HepG2 (cell line): ENCODE results near the gene PCGF3. TPM values are rescaled to one million over a fixed set of nuclear protein-coding genes. Genes with fewer than 3 reads are reported as not detected.

ENCODE experiments used
- ATAC-seq: fragments of 200-7000 bp; cut with Tn5 transposase; 3 replicates; pipeline ENCODE4 v1.9.1; 2020; ENCODE audit warnings: mild to moderate bottlenecking, moderate library complexity
- BruUV-seq: library from RNA; stranded (reverse); fragments of 400-500 nt; replicated peaks from 2 replicates; lab custom pipeline; 2021; lab: Mats Ljungman, UMichigan
- CTCF ChIA-PET: fragments of 300-600 bp; formaldehyde crosslinking; extraction: SDS; loops from one replicate; lab custom pipeline; 2021; ENCODE audit warnings: low total read pairs, inconsistent platforms, low intra/inter-chr PET ratio; lab: Yijun Ruan, JAX
- POLR2A ChIA-PET: fragments of 350-600 bp; sonication (Branson Sonifier 250); formaldehyde crosslinking; loops from one replicate; lab custom pipeline; 2020; ENCODE audit warnings: antibody characterized with exemption, inconsistent platforms; lab: Yijun Ruan, JAX
- DNase-seq: peaks from one replicate; pipeline ENCODE4 v3.0.0-alpha.2; 2015; ENCODE audit warnings: low spot score
- FAIRE-seq: peaks from 3 replicates; lab custom pipeline; 2011; peaks lifted over from hg19 to GRCh38; lab: Jason Lieb, UNC
- H2AFZ ChIP-seq: one replicate; pipeline ENCODE4 v1.6.1; 2011; ENCODE audit warnings: low read length, inconsistent platforms
- H3K27ac ChIP-seq: fragments of 300-600 bp; 3 replicates; pipeline ENCODE4 v1.8.0; 2011; ENCODE audit warnings: mixed run types, mild to moderate bottlenecking, mixed read lengths, low read length, inconsistent platforms; ENCODE audit not compliant: insufficient read depth; ENCODE audit errors: extremely low read length
- H3K27me3 ChIP-seq, 2 experiments: fragments of 200-600 bp in 1 of 2; 2 replicates in 1 of 2; 3 replicates in 1 of 2; pipeline versions ENCODE4 v1.6.0 to v1.8.0; 2011; ENCODE audit warnings: low read length in 2 of 2, mild to moderate bottlenecking in 2 of 2, moderate library complexity in 2 of 2, inconsistent platforms in 1 of 2; ENCODE audit not compliant: insufficient read depth in 2 of 2, control insufficient read depth in 1 of 2
- H3K36me3 ChIP-seq, 2 experiments: fragments of 200-600 bp in 1 of 2; replicated peaks in 1 of 2; 2 replicates in 1 of 2; 3 replicates in 1 of 2; pipeline versions ENCODE4 v1.5.1 to v1.8.0; 2011; ENCODE audit warnings: low read length in 2 of 2, inconsistent platforms in 1 of 2; ENCODE audit not compliant: insufficient read depth in 2 of 2, control insufficient read depth in 1 of 2
- H3K4me1 ChIP-seq: 2 replicates; pipeline ENCODE4 v1.5.1; 2012; ENCODE audit warnings: low read length, inconsistent platforms; ENCODE audit not compliant: insufficient read depth
- H3K4me2 ChIP-seq: 2 replicates; pipeline ENCODE4 v1.6.0; 2011; ENCODE audit warnings: low read depth, low read length, inconsistent platforms
- H3K4me3 ChIP-seq, 3 experiments: fragments of 200-600 bp in 1 of 3; sonication (generic), shearing (Covaris generic) in 1 of 3; replicated peaks in 1 of 3; 2 replicates each; pipeline ENCODE4 v1.5.1; 2011 to 2016; ENCODE audit warnings: low read length in 3 of 3, inconsistent platforms in 2 of 3, low read depth in 2 of 3, mild to moderate bottlenecking in 2 of 3, control low read depth in 1 of 3, mixed read lengths in 1 of 3; ENCODE audit not compliant: insufficient read depth in 1 of 3
- H3K79me2 ChIP-seq: one replicate; pipeline ENCODE4 v1.6.1; 2011; ENCODE audit warnings: low read length, inconsistent platforms; ENCODE audit not compliant: insufficient read depth
- H3K9ac ChIP-seq: 2 replicates; pipeline ENCODE4 v1.6.0; 2011; ENCODE audit warnings: mild to moderate bottlenecking, low read depth, low read length, inconsistent platforms; ENCODE audit not compliant: insufficient read depth
- H3K9me3 ChIP-seq: 2 replicates; pipeline ENCODE4 v1.5.1; 2012; ENCODE audit warnings: mild to moderate bottlenecking, low read length
- H4K20me1 ChIP-seq: 2 replicates; pipeline ENCODE4 v1.6.0; 2011; ENCODE audit warnings: inconsistent platforms, mild to moderate bottlenecking, low read length, moderate library complexity; ENCODE audit not compliant: insufficient read depth
- CEBPZ ChIP-seq: IDR thresholded peaks from 2 replicates; pipeline ENCODE4 v1.6.1; 2012; ENCODE audit warnings: low read length, improper control_type of control experiment
- TBL1XR1 ChIP-seq: fragments of 150-350 bp; IDR thresholded peaks from 2 replicates; pipeline ENCODE4 v1.6.1; 2014; ENCODE audit warnings: borderline replicate concordance, low read length; ENCODE audit not compliant: partially characterized antibody
- U2AF1 ChIP-seq: fragments of 200-400 bp; formaldehyde crosslinking; optimal IDR thresholded peaks from 2 replicates; pipeline ENCODE3; 2017; ENCODE audit warnings: mild to moderate bottlenecking, low read depth, low read length
- ZBTB4 ChIP-seq: sonication (generic); formaldehyde crosslinking; IDR thresholded peaks from 2 replicates; pipeline ENCODE4 v1.4.0; 2020; ENCODE audit warnings: missing genetic modification reagents, mild to moderate bottlenecking, borderline replicate concordance
- ZNF333 ChIP-seq: sonication (generic); formaldehyde crosslinking; IDR thresholded peaks from 2 replicates; pipeline ENCODE4 v1.4.0; 2020; ENCODE audit warnings: mild to moderate bottlenecking, missing genetic modification reagents, borderline replicate concordance
- ZNF564 ChIP-seq: sonication (generic); formaldehyde crosslinking; IDR thresholded peaks from 2 replicates; pipeline ENCODE4 v1.8.1; 2023; ENCODE audit warnings: mild to moderate bottlenecking, missing genetic modification reagents
- WGBS: methylation state at CpG from one replicate; pipeline ENCODE4 v1.1.6; 2017; ENCODE audit warnings: low lambda C conversion rate; 5-methylcytosine and 5-hydroxymethylcytosine counted together
- in situ Hi-C: cut with HindIII; loops from 2 replicates; pipeline ENCODE4 v1.10.0; 2017; ENCODE audit warnings: low pct_unique_long_range_greater_than_20kb; ENCODE audit not compliant: extremely low pct_ligation_motif_present
- intact Hi-C: fragments of 100-400 bp; cut with micrococcal nuclease; formaldehyde crosslinking; loops from one replicate; pipeline ENCODE4 v1.10.0; 2022; ENCODE audit not compliant: unreplicated experiment
- polyA plus RNA-seq, 8 experiments: library from polyadenylated mRNA; depleted of rRNA in 3 of 8; stranded (reverse) in 7 of 8; unstranded in 1 of 8; fragments of >200 nt; fragmentation: Illumina TruSeq in 4 of 8; extraction: Trizol in 4 of 8; gene quantifications; 2 replicates each; pipeline versions ENCODE4 v1.2.1 to v1.2.3, GENCODE V29; 2011 to 2016; ENCODE audit warnings: low read depth in 4 of 8, missing spikeins in 1 of 8, mixed read lengths in 1 of 8; ENCODE audit not compliant: insufficient read depth in 1 of 8
- total RNA-seq, 5 experiments: library from RNA; depleted of rRNA; stranded (reverse); fragments of >200 nt; fragmentation: Illumina TruSeq; extraction: Trizol; gene quantifications; 2 replicates each; pipeline ENCODE4 v1.2.3, GENCODE V29; 2016; ENCODE audit warnings: low read depth in 1 of 5
- TF ChIP-seq, protein P1 (sequence below): sonication (generic); formaldehyde crosslinking; IDR thresholded peaks from 2 replicates; pipeline ENCODE4 v1.4.0; 2020; ENCODE audit warnings: missing genetic modification reagents
- TF ChIP-seq, protein P2 (sequence below): sonication (generic); formaldehyde crosslinking; IDR thresholded peaks from 2 replicates; pipeline ENCODE4 v1.5.1; 2020; ENCODE audit warnings: mild to moderate bottlenecking, missing genetic modification reagents

Gene PCGF3
- total and polyA plus RNA-seq, 2 of the 13 experiments (the other 11 are each of a cell fraction or from before 2014, with no cell fraction given): 28.6 to 66.2 TPM

- 93% methylated on average over 19 of the region's 19 CpGs for WGBS
- intact Hi-C loops: no loop called here
- Histone ChIP-seq H3K4me1 (no peaks in the 10 kb centered on the region), H3K4me3 (no peak overlapping the region), H3K27me3 (no peaks in the 10 kb centered on the region), H2AFZ (no peak overlapping the region), H3K9me3 (no peaks in the 10 kb centered on the region), H3K36me3 (peaks cover 12 to 20% of the 10 kb centered on the region in 2 experiments; a peak in 4 of 5 replicates), H3K27ac (no peak overlapping the region), H3K9ac (no peak overlapping the region), H3K4me2 (no peak overlapping the region), H4K20me1 (peaks cover 15% of the 10 kb centered on the region; the same call in 1 of the 2 replicates), H3K79me2 (no peaks in the 10 kb centered on the region)
- no peak for DNase-seq
- FAIRE-seq: no peak
- POLR2A ChIA-PET: no interaction called here
- in situ Hi-C loops: no loop called here
- BruUV-seq: no TSS peak
- no peak for ATAC-seq
- CTCF ChIA-PET: no interaction called here
- TF ChIP-seq ZNF564 (CRISPR knock-in tag) (no peak), TBL1XR1 (no peak), ZNF333 (no peak), ZBTB4 (CRISPR knock-in tag) (no peak), CEBPZ (no peak), U2AF1 (no peak)
- TF ChIP-seq, protein P1, sequence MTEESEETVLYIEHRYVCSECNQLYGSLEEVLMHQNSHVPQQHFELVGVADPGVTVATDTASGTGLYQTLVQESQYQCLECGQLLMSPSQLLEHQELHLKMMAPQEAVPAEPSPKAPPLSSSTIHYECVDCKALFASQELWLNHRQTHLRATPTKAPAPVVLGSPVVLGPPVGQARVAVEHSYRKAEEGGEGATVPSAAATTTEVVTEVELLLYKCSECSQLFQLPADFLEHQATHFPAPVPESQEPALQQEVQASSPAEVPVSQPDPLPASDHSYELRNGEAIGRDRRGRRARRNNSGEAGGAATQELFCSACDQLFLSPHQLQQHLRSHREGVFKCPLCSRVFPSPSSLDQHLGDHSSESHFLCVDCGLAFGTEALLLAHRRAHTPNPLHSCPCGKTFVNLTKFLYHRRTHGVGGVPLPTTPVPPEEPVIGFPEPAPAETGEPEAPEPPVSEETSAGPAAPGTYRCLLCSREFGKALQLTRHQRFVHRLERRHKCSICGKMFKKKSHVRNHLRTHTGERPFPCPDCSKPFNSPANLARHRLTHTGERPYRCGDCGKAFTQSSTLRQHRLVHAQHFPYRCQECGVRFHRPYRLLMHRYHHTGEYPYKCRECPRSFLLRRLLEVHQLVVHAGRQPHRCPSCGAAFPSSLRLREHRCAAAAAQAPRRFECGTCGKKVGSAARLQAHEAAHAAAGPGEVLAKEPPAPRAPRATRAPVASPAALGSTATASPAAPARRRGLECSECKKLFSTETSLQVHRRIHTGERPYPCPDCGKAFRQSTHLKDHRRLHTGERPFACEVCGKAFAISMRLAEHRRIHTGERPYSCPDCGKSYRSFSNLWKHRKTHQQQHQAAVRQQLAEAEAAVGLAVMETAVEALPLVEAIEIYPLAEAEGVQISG (CRISPR knock-in tag): no peak
- TF ChIP-seq, protein P2, sequence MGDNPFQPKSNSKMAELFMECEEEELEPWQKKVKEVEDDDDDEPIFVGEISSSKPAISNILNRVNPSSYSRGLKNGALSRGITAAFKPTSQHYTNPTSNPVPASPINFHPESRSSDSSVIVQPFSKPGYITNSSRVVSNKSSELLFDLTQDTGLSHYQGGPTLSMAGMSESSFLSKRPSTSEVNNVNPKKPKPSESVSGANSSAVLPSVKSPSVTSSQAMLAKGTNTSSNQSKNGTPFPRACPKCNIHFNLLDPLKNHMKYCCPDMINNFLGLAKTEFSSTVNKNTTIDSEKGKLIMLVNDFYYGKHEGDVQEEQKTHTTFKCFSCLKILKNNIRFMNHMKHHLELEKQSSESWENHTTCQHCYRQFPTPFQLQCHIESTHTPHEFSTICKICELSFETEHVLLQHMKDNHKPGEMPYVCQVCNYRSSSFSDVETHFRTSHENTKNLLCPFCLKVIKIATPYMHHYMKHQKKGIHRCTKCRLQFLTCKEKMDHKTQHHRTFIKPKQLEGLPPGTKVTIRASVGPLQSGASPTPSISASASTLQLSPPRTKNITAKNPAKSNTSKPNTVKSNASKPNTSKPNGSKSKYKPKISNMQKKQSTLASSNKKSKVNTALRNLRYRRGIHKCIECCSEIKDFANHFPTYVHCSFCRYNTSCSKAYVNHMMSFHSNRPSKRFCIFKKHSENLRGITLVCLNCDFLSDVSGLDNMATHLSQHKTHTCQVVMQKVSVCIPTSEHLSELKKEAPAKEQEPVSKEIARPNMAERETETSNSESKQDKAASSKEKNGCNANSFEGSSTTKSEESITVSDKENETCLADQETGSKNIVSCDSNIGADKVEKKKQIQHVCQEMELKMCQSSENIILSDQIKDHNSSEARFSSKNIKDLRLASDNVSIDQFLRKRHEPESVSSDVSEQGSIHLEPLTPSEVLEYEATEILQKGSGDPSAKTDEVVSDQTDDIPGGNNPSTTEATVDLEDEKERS (CRISPR knock-in tag): no peak
These were observed 35.1 kb downstream of the PCGF3 start for GRCh38 chr4:740656-741282.
